GM12878 (cell line): ENCODE measurements around the gene OR51T1. TPM values are rescaled to one million over a fixed set of nuclear protein-coding genes. Genes with fewer than 3 reads are reported as not detected.

Experiments used
- ATAC-seq: fragments of 200-7000 bp; cut with Tn5 transposase; 3 replicates; pipeline ENCODE4 v1.9.1; 2020; ENCODE audit warnings: mild to moderate bottlenecking, moderate library complexity
- BruUV-seq: library from RNA; stranded (reverse); fragments of 400-500 nt; replicated peaks from 2 replicates; lab custom pipeline; 2021; lab: Mats Ljungman, UMichigan
- CTCF ChIA-PET: fragments of 300-600 bp; sonication (Branson Sonifier 250); formaldehyde crosslinking; extraction: SDS; loops from one replicate; lab custom pipeline; 2021; ENCODE audit warnings: inconsistent platforms; lab: Yijun Ruan, JAX
- POLR2A ChIA-PET: fragments of 350-600 bp; formaldehyde crosslinking; extraction: SDS; loops from one replicate; lab custom pipeline; 2021; ENCODE audit warnings: inconsistent platforms; lab: Charles Lee
- RAD21 ChIA-PET: fragments of 300-600 bp; sonication (Branson Sonifier 250); formaldehyde crosslinking; loops from one replicate; lab custom pipeline; 2023; ENCODE audit warnings: antibody characterized with exemption; ENCODE audit not compliant: unreplicated experiment; lab: Charles Lee
- SMC1A ChIA-PET: fragments of 300-600 bp; sonication (Branson Sonifier 250); formaldehyde crosslinking; loops from one replicate; lab custom pipeline; 2023; ENCODE audit not compliant: unreplicated experiment, uncharacterized antibody; lab: Charles Lee
- DNase-seq: peaks from one replicate; pipeline ENCODE4 v3.0.0-alpha.2; 2011; ENCODE audit warnings: low read depth, low spot score
- FAIRE-seq: peaks from 3 replicates; lab custom pipeline; 2011; peaks lifted over from hg19 to GRCh38; lab: Jason Lieb, UNC
- H2AFZ ChIP-seq: 2 replicates; pipeline ENCODE4 v1.6.0; 2011; ENCODE audit warnings: low read depth, low read length, control low read depth; ENCODE audit not compliant: control insufficient read depth
- H3K27ac ChIP-seq: 2 replicates; pipeline ENCODE4 v1.5.1; 2011; ENCODE audit warnings: control low read depth; ENCODE audit not compliant: control insufficient read depth, insufficient read depth
- H3K27me3 ChIP-seq, 2 experiments: replicated peaks in 1 of 2; 2 replicates each; pipeline versions ENCODE4 v1.6.0 to v1.6.1; 2011; ENCODE audit warnings: low read length in 1 of 2; ENCODE audit not compliant: control insufficient read depth in 2 of 2, insufficient read depth in 2 of 2
- H3K36me3 ChIP-seq, 2 experiments: 2 replicates each; pipeline ENCODE4 v1.5.1; 2011; ENCODE audit warnings: low read length in 1 of 2; ENCODE audit not compliant: control insufficient read depth in 2 of 2, insufficient read depth in 2 of 2
- H3K4me1 ChIP-seq: 2 replicates; pipeline ENCODE4 v1.6.1; 2011; ENCODE audit warnings: mild to moderate bottlenecking, low read length, moderate library complexity, mixed read lengths; ENCODE audit not compliant: control insufficient read depth, insufficient read depth
- H3K4me2 ChIP-seq: 2 replicates; pipeline ENCODE4 v1.6.0; 2011; ENCODE audit warnings: control low read depth; ENCODE audit not compliant: control insufficient read depth, insufficient read depth
- H3K4me3 ChIP-seq: fragments of 200-600 bp; sonication (generic); 2 replicates; pipeline ENCODE4 v1.5.1; 2016
- H3K79me2 ChIP-seq: 2 replicates; pipeline ENCODE4 v1.6.0; 2011; ENCODE audit warnings: low read length; ENCODE audit not compliant: control insufficient read depth, insufficient read depth
- H3K9ac ChIP-seq: 2 replicates; pipeline ENCODE4 v1.8.0; 2011; ENCODE audit warnings: low read length, control low read depth, mixed read lengths; ENCODE audit not compliant: control insufficient read depth, insufficient read depth
- H3K9me3 ChIP-seq: replicated peaks from 3 replicates; pipeline ENCODE4 v1.5.1; 2011; ENCODE audit warnings: mild to moderate bottlenecking, low read length; ENCODE audit not compliant: control insufficient read depth, insufficient read depth
- H4K20me1 ChIP-seq: 2 replicates; pipeline ENCODE4 v1.6.0; 2011; ENCODE audit not compliant: control insufficient read depth, insufficient read depth
- CEBPZ ChIP-seq: fragments of 150-350 bp; IDR thresholded peaks from 2 replicates; pipeline ENCODE4 v1.6.1; 2016; ENCODE audit warnings: low read depth, low read length
- ETV6 ChIP-seq, 2 experiments: fragments of 450-650 bp in 1 of 2; IDR thresholded peaks in 1 of 2; conservative IDR thresholded peaks in 1 of 2; 2 replicates each; pipeline ENCODE4 v1.6.1; 2014; ENCODE audit warnings: antibody characterized with exemption in 1 of 2, borderline replicate concordance in 1 of 2, low read depth in 1 of 2, mild to moderate bottlenecking in 1 of 2, moderate library complexity in 1 of 2
- IRF4 ChIP-seq: IDR thresholded peaks from 2 replicates; pipeline ENCODE4 v1.6.1; 2011; ENCODE audit warnings: low read depth, low read length
- JUND ChIP-seq: IDR thresholded peaks from 2 replicates; pipeline ENCODE4 v1.6.1; 2012; ENCODE audit warnings: low read depth, mild to moderate bottlenecking, low read length, improper control_type of control experiment, moderate library complexity
- KAT2A ChIP-seq: conservative IDR thresholded peaks from 2 replicates; pipeline ENCODE4 v1.6.1; 2011; ENCODE audit warnings: low read depth, low read length; ENCODE audit not compliant: control insufficient read depth
- NFXL1 ChIP-seq: fragments of 450-650 bp; IDR thresholded peaks from 2 replicates; pipeline ENCODE4 v1.6.1; 2017; ENCODE audit warnings: antibody characterized with exemption, mild to moderate bottlenecking, borderline replicate concordance
- NKRF ChIP-seq: fragments of 450-650 bp; conservative IDR thresholded peaks from 2 replicates; pipeline ENCODE4 v1.6.1; 2017; ENCODE audit warnings: mild to moderate bottlenecking, moderate library complexity
- RUNX3 ChIP-seq: IDR thresholded peaks from 2 replicates; pipeline ENCODE4 v1.6.1; 2012; ENCODE audit warnings: low read length, inconsistent platforms
- TAF1 ChIP-seq: IDR thresholded peaks from 2 replicates; pipeline ENCODE4 v1.6.1; 2011; ENCODE audit warnings: mild to moderate bottlenecking, low read depth, low read length, borderline replicate concordance
- TCF7 ChIP-seq: IDR thresholded peaks from 2 replicates; pipeline ENCODE4 v1.6.1; 2014; ENCODE audit warnings: antibody characterized with exemption, borderline replicate concordance
- ZBTB33 ChIP-seq: fragments of 450-650 bp; IDR thresholded peaks from 2 replicates; pipeline ENCODE4 v1.6.1; 2017; ENCODE audit warnings: mild to moderate bottlenecking
- ZNF622 ChIP-seq: fragments of 450-650 bp; IDR thresholded peaks from 2 replicates; pipeline ENCODE4 v1.6.1; 2017; ENCODE audit warnings: mild to moderate bottlenecking, inconsistent platforms
- WGBS: methylation state at CpG from one replicate; pipeline ENCODE4 v1.1.6; 2016; ENCODE audit warnings: low lambda C conversion rate; ENCODE audit not compliant: insufficient replicate concordance, insufficient coverage; ENCODE audit errors: missing lambda C conversion rate; 5-methylcytosine and 5-hydroxymethylcytosine counted together
- in situ Hi-C: fragments of 300-500 bp; cut with MboI; formaldehyde crosslinking; loops from 9 replicates; pipeline ENCODE4 v1.14.3; 2018; ENCODE audit warnings: mixed read lengths
- intact Hi-C: fragments of 100-400 bp; cut with micrococcal nuclease; formaldehyde crosslinking; loops from one replicate; pipeline ENCODE4 v1.14.2; 2022; ENCODE audit not compliant: unreplicated experiment
- polyA plus RNA-seq, 11 experiments: library from polyadenylated mRNA; depleted of rRNA in 4 of 11; unstranded in 6 of 11; stranded (reverse) in 5 of 11; fragments of >200 nt; fragmentation: Nextera tagmentation in 4 of 11; fragmentation: Illumina TruSeq in 1 of 11; extraction: Ambion mirVana in 4 of 11; extraction: Trizol in 1 of 11; gene quantifications; 1 replicate in 1 of 11; 2 replicates in 10 of 11; pipeline versions ENCODE4 v1.2.1 to v1.2.3, GENCODE V29; 2011 to 2016; ENCODE audit warnings: inconsistent platforms in 2 of 11, missing spikeins in 2 of 11, low read depth in 1 of 11
- total RNA-seq, 4 experiments: library from RNA; depleted of rRNA in 3 of 4; stranded (reverse); fragments of >200 nt in 3 of 4; fragmentation: Illumina TruSeq in 1 of 4; extraction: Trizol in 1 of 4; gene quantifications; 2 replicates each; pipeline versions ENCODE4 v1.2.1 to v1.2.3, GENCODE V29; 2013 to 2021

The OR51T1 gene
- total and polyA plus RNA-seq, 10 of the 15 experiments (the other 5 are each of a cell fraction or from before 2014, with no cell fraction given), result not detected

- no peak for TF ChIP-seq ETV6 (conservative IDR thresholded peaks at IDR 0.05 in 1 of 2, IDR thresholded peaks at IDR 0.05 in 1 of 2; ENCODE audit: borderline replicate concordance in 1 of 2, low read depth in 1 of 2)
- TF ChIP-seq CEBPZ, result no peak
- no peak for TF ChIP-seq TCF7
- TF ChIP-seq TAF1, result no peak
- no peak for TF ChIP-seq ZBTB33
Measured at GRCh38 chr11:4886186-4886585, 4.5 kb downstream of the OR51T1 start (continued).

- in situ Hi-C loops, result no loop called here
- H3K4me2 ChIP-seq, result no peak overlapping the region
- POLR2A ChIA-PET, result no interaction called here
- TF ChIP-seq JUND, result no peak
- TF ChIP-seq KAT2A, result no peak
- TF ChIP-seq NFXL1, result no peak
- TF ChIP-seq RUNX3, result no peak
- TF ChIP-seq NKRF, result no peak
- no peak for TF ChIP-seq ZNF622
- TF ChIP-seq IRF4, result no peak
Measured at GRCh38 chr11:4887591-4887990, 5.9 kb downstream of the OR51T1 start.

More at GRCh38 chr11:4887591-4887990, 5.9 kb downstream of the OR51T1 start:
- WGBS, result 0% methylated on average over 1 of the region's 1 CpG
- ChIA-PET CTCF (no interaction called here), RAD21 (no interaction called here), SMC1A (no interaction called here)
- H4K20me1 ChIP-seq, result no peaks in the 10 kb centered on the region
- H3K27me3 ChIP-seq, result no peaks in the 10 kb centered on the region
- H3K9me3 ChIP-seq, result no peaks in the 10 kb centered on the region
- H3K4me3 ChIP-seq, result no peak overlapping the region
- no peak overlapping the region for H3K9ac ChIP-seq
- FAIRE-seq (no peak), DNase-seq (no peak), ATAC-seq (no peak)
- no peak overlapping the region for H2AFZ ChIP-seq
- H3K27ac ChIP-seq, result no peak overlapping the region
- no peaks in the 10 kb centered on the region for H3K36me3 ChIP-seq
- intact Hi-C loops, result no loop called here
- no peaks in the 10 kb centered on the region for H3K79me2 ChIP-seq
- H3K4me1 ChIP-seq, result no peaks in the 10 kb centered on the region
- BruUV-seq, result no TSS peak
